Measurements from ENCODE around the gene SNHG17.

DNA sequence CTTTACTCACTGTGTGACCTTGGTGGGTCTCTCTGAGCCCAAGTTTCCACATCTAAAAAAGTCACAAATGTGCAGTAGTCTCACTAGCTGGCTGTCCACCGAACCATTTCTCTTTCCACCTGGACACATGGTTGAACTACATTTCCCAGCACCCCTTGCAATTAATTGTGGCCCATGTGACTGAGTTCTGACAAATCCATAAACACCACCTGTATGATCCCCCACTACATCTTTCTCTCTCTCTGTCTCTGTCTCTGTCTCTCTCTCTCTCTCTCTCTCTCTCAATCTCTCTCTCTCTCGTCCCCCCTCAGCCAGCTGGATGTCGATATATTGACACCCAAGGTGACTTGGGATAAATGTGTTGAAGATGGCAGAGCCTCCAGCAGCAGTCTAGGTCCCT lies 42.8 kb downstream of the SNHG17 start:
- TF ChIP-seq CTCF (IDR thresholded peaks at IDR 0.05 in 8 of 11, conservative IDR thresholded peaks at IDR 0.05 in 3 of 11) (no peak), POLR2AphosphoS5 (IDR thresholded peaks at IDR 0.05) (no peak)
